ENCODE measurements around the gene MYBPC3. TPM values are rescaled to one million over a fixed set of nuclear protein-coding genes. Genes with fewer than 3 reads are reported as not detected.

Gene MYBPC3
- total RNA-seq, 1 experiment from 2014 or later: 0.07 TPM

- no peak for TF ChIP-seq ZNF138 (CRISPR knock-in tag; conservative IDR thresholded peaks at IDR 0.05)
- no peak for TF ChIP-seq OVOL2 (CRISPR knock-in tag; IDR thresholded peaks at IDR 0.05; ENCODE audit: borderline replicate concordance)
- TF ChIP-seq TP53 (CRISPR knock-in tag; IDR thresholded peaks at IDR 0.05): no peak
- no peak for TF ChIP-seq ZNF396 (CRISPR knock-in tag; IDR thresholded peaks at IDR 0.05; ENCODE audit: borderline replicate concordance)
- no peak for TF ChIP-seq JAZF1 (CRISPR knock-in tag; IDR thresholded peaks at IDR 0.05)
- TF ChIP-seq AFF4 (CRISPR knock-in tag; IDR thresholded peaks at IDR 0.05; ENCODE audit: borderline replicate concordance): no peak
- TF ChIP-seq ETV6 (CRISPR knock-in tag; IDR thresholded peaks at IDR 0.05): no peak
- no peak for TF ChIP-seq TEAD4 (CRISPR knock-in tag; IDR thresholded peaks at IDR 0.05)
- TF ChIP-seq SP1 (CRISPR knock-in tag; conservative IDR thresholded peaks at IDR 0.05): no peak
Measured at GRCh38 chr11:47348131-47348802, 4.2 kb downstream of the MYBPC3 start (continued).

- ATAC-seq (no peak), DNase-seq (ENCODE audit: low spot score) (no peak)
- H3K27ac Mint-ChIP-seq: no peak overlapping the region
- ChIA-PET CTCF (interaction anchor here (0.8 to 6.7 kb wide), 3 partner anchors 8 to 88 kb away, joined by 3 to 33 read pairs (median 4); no protein-coding TSS in a partner anchor), POLR2A (no interaction called here)
- H3K36me3 Mint-ChIP-seq: no peaks in the 10 kb centered on the region
- no peaks in the 10 kb centered on the region for H3K9me3 Mint-ChIP-seq
- H3K4me3 Mint-ChIP-seq: no peak overlapping the region
- peaks cover 8% of the 10 kb centered on the region; the same call in 1 of the 2 replicates for H3K4me1 Mint-ChIP-seq
- H3K27me3 Mint-ChIP-seq (ENCODE audit: low read depth): no peaks in the 10 kb centered on the region
- TF ChIP-seq, protein P1, sequence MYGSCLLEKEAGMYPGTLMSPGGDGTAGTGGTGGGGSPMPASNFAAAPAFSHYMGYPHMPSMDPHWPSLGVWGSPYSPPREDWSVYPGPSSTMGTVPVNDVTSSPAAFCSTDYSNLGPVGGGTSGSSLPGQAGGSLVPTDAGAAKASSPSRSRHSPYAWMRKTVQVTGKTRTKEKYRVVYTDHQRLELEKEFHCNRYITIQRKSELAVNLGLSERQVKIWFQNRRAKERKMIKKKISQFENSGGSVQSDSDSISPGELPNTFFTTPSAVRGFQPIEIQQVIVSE (CRISPR knock-in tag; IDR thresholded peaks at IDR 0.05; ENCODE audit: borderline replicate concordance): no peak
- TF ChIP-seq AR (CRISPR knock-in tag; IDR thresholded peaks at IDR 0.05) (no peak), NR2C2 (CRISPR knock-in tag; IDR thresholded peaks at IDR 0.05) (no peak), MAX (CRISPR knock-in tag; IDR thresholded peaks at IDR 0.05) (no peak), ZBTB21 (CRISPR knock-in tag; IDR thresholded peaks at IDR 0.05; ENCODE audit: borderline replicate concordance) (no peak), GTF2I (CRISPR knock-in tag; conservative IDR thresholded peaks at IDR 0.05) (no peak), PRRX2 (CRISPR knock-in tag; IDR thresholded peaks at IDR 0.05) (no peak), RORB (CRISPR knock-in tag; IDR thresholded peaks at IDR 0.05) (no peak), ZNF532 (CRISPR knock-in tag; IDR thresholded peaks at IDR 0.05; ENCODE audit: borderline replicate concordance) (no peak), SMAD3 (CRISPR knock-in tag; IDR thresholded peaks at IDR 0.05; ENCODE audit: borderline replicate concordance) (no peak), NR1H2 (CRISPR knock-in tag; IDR thresholded peaks at IDR 0.05) (no peak), ETV6 (CRISPR knock-in tag; IDR thresholded peaks at IDR 0.05) (no peak)
- TF ChIP-seq, protein P2, sequence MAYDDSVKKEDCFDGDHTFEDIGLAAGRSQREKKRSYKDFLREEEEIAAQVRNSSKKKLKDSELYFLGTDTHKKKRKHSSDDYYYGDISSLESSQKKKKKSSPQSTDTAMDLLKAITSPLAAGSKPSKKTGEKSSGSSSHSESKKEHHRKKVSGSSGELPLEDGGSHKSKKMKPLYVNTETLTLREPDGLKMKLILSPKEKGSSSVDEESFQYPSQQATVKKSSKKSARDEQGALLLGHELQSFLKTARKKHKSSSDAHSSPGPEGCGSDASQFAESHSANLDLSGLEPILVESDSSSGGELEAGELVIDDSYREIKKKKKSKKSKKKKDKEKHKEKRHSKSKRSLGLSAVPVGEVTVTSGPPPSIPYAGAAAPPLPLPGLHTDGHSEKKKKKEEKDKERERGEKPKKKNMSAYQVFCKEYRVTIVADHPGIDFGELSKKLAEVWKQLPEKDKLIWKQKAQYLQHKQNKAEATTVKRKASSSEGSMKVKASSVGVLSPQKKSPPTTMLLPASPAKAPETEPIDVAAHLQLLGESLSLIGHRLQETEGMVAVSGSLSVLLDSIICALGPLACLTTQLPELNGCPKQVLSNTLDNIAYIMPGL (CRISPR knock-in tag; IDR thresholded peaks at IDR 0.05): no peak
- TF ChIP-seq, protein P3, sequence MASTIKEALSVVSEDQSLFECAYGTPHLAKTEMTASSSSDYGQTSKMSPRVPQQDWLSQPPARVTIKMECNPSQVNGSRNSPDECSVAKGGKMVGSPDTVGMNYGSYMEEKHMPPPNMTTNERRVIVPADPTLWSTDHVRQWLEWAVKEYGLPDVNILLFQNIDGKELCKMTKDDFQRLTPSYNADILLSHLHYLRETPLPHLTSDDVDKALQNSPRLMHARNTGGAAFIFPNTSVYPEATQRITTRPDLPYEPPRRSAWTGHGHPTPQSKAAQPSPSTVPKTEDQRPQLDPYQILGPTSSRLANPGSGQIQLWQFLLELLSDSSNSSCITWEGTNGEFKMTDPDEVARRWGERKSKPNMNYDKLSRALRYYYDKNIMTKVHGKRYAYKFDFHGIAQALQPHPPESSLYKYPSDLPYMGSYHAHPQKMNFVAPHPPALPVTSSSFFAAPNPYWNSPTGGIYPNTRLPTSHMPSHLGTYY (CRISPR knock-in tag; IDR thresholded peaks at IDR 0.05): no peak
Measured at GRCh38 chr11:47347137-47347536, 5.4 kb downstream of the MYBPC3 start.

All from WTC11 (cell line).